Progenitor cell of endocrine pancreas (in vitro differentiated cells): ENCODE measurements around the gene BMPR2. TPM values are rescaled to one million over a fixed set of nuclear protein-coding genes. Genes with fewer than 3 reads are reported as not detected.
"Not testable (repeated sequence)": the region's sequence is repeated elsewhere in the genome, so short reads cannot be mapped to it uniquely, and the experiment has no call there.

Source experiments
- DNase-seq: peaks from one replicate; pipeline ENCODE4 v3.0.0; 2021; ENCODE audit warnings: low spot score; ENCODE audit not compliant: unreplicated experiment
- H3K27ac Mint-ChIP-seq: 2 replicates; pipeline ENCODE4 v1.8.0; 2021; ENCODE audit warnings: mild to moderate bottlenecking, moderate library complexity, mixed read lengths
- H3K27me3 Mint-ChIP-seq: 2 replicates; pipeline ENCODE4 v1.8.0; 2021; ENCODE audit warnings: mixed read lengths
- H3K36me3 Mint-ChIP-seq: 2 replicates; pipeline ENCODE4 v1.8.0; 2022; ENCODE audit warnings: mixed read lengths; ENCODE audit not compliant: insufficient read depth
- H3K4me1 Mint-ChIP-seq: 2 replicates; pipeline ENCODE4 v1.8.0; 2021; ENCODE audit warnings: low read depth, mixed read lengths
- H3K4me3 Mint-ChIP-seq: 2 replicates; pipeline ENCODE4 v1.8.0; 2021; ENCODE audit warnings: low read depth, mild to moderate bottlenecking, moderate library complexity, mixed read lengths
- H3K9me3 Mint-ChIP-seq: 2 replicates; pipeline ENCODE4 v1.8.0; 2021; ENCODE audit warnings: low read depth, mixed read lengths
- total RNA-seq: library from RNA; stranded (reverse); gene quantifications from 2 replicates; pipeline ENCODE4 v1.2.1, GENCODE V29; 2021
- TF ChIP-seq, protein P1 (sequence below): fragments of 200-600 bp; sonication (generic); IDR thresholded peaks from one replicate; pipeline ENCODE4 v1.5.0; 2021; ENCODE audit warnings: antibody characterized with exemption, mild to moderate bottlenecking; ENCODE audit not compliant: unreplicated experiment

Gene BMPR2
- total RNA-seq, 1 donor from 2014 or later = 36.7 TPM

DNA sequence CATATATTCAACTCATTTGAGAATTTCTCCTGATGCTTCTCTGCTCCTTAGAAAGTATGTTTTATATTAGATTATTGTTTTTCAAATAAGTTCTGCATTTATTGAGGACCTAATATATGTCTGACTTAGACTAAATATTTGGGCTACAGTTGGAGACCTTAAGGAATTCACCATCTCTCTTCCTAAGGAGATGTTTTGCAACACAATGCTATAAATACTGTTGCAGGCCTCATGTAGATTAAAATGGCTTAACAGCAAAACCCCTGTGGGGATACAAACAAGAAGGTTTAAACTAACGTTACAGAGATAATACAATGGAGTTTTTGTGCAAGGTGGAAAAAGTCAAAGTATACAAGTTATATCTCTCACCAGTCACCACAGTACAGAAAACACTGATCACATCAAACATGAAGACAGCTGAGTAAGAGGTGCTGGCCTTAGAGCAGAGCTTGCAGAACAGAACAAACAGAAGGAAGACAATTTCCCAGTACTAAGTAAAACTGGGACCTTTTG is 20.1 kb upstream of the BMPR2 start:
- no peaks in the 10 kb centered on the region for H3K36me3 Mint-ChIP-seq
- H3K27me3 Mint-ChIP-seq = no peaks in the 10 kb centered on the region
- TF ChIP-seq, protein P1, sequence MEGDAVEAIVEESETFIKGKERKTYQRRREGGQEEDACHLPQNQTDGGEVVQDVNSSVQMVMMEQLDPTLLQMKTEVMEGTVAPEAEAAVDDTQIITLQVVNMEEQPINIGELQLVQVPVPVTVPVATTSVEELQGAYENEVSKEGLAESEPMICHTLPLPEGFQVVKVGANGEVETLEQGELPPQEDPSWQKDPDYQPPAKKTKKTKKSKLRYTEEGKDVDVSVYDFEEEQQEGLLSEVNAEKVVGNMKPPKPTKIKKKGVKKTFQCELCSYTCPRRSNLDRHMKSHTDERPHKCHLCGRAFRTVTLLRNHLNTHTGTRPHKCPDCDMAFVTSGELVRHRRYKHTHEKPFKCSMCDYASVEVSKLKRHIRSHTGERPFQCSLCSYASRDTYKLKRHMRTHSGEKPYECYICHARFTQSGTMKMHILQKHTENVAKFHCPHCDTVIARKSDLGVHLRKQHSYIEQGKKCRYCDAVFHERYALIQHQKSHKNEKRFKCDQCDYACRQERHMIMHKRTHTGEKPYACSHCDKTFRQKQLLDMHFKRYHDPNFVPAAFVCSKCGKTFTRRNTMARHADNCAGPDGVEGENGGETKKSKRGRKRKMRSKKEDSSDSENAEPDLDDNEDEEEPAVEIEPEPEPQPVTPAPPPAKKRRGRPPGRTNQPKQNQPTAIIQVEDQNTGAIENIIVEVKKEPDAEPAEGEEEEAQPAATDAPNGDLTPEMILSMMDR = no peak
- H3K4me1 Mint-ChIP-seq = peaks cover 2% of the 10 kb centered on the region
- no peak for DNase-seq
- H3K4me3 Mint-ChIP-seq = no peak overlapping the region
- no peaks in the 10 kb centered on the region for H3K9me3 Mint-ChIP-seq
- no peak overlapping the region for H3K27ac Mint-ChIP-seq

DNA sequence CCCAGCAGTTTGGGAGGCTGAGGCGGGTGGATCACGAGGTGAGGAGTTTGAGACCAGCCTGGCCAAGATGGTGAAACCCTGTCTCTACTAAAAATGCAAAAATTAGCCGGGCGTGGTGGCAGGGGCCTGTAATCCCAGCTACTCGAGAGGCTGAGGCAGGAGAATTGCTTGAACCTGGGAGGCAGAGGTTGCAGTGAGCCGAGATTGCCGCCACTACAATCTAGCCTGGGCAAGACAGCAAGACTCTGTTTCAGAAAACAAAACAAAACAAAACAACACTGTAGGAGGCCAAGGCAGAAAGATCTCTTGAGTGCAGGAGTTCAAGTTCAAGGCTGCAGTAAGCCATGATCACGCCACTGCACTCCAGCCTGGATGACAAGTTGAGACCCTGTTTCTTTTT is 17.2 kb upstream of the BMPR2 start:
- H3K4me3 Mint-ChIP-seq, H3K36me3 Mint-ChIP-seq, DNase-seq, H3K4me1 Mint-ChIP-seq, H3K27ac Mint-ChIP-seq, H3K27me3 Mint-ChIP-seq, H3K9me3 Mint-ChIP-seq: not testable (repeated sequence)

DNA sequence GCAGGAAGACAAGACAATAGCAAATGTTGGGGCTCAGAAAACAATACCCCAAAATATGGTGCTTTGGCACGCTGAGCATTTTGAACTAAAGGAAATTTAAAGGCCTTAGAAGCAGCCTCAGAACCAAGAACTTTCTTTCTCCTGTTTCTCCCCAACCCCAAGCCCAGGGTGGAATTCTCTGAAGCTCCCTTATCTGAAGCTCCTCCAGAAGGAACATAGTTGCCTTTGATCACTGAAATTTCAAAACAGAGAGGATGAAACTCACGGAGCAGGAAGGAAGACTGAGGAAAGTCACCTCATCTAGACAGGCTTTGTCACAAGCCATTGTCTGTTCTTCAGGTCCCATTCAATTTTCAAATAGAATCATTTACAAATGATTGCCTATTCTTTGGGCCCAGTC is 15.5 kb upstream of the BMPR2 start:
- H3K36me3 Mint-ChIP-seq = no peaks in the 10 kb centered on the region
- no peaks in the 10 kb centered on the region for H3K9me3 Mint-ChIP-seq
- no peaks in the 10 kb centered on the region for H3K4me1 Mint-ChIP-seq
- H3K4me3 Mint-ChIP-seq = no peak overlapping the region
- DNase-seq = no peak
- no peaks in the 10 kb centered on the region for H3K27me3 Mint-ChIP-seq
- TF ChIP-seq, protein P1 = no peak
- H3K27ac Mint-ChIP-seq = no peak overlapping the region

DNA sequence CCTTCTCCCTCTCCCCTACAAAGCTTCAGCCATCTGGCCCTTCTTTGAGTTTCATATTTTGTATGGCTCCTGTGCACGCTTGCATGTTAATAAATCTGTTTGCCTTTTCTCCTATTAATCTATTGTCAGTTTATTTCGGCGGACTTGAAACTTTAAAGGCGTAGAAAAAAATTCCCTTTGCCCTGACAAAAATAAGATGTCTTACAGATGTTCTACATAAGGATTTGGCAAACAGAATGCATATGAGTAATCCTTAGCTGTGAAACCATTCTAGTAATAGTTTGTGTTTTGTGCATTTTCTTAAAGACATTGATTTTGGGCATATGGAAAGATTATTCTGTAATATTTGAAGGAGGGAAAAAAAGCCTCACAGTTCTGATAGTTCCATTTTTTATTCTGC is 15.0 kb upstream of the BMPR2 start:
- no peaks in the 10 kb centered on the region for H3K27me3 Mint-ChIP-seq
- TF ChIP-seq, protein P1 = no peak
- no peaks in the 10 kb centered on the region for H3K4me1 Mint-ChIP-seq
- DNase-seq = no peak
- no peak overlapping the region for H3K27ac Mint-ChIP-seq
- no peak overlapping the region for H3K4me3 Mint-ChIP-seq
- no peaks in the 10 kb centered on the region for H3K9me3 Mint-ChIP-seq
- H3K36me3 Mint-ChIP-seq = no peaks in the 10 kb centered on the region

DNA sequence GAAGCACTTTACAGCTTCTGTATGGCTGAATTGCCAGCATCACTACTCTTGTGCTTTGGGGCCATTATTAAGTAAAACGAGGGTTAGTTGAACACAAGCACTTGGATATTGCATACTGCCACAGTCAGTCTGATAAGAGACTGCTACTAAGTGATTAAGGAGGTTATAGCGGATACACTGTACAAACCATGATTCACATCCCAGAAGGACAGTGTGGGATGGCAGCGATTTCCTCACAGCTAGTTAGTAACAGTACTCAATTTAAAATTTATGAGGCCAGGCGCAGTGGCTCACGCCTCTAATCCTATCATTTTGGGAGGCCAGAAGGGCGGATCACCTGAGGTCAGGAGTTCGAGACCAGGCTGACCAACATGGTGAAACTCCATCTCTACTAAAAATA is 2.6 kb upstream of the BMPR2 start:
- no peak for DNase-seq
- H3K27ac Mint-ChIP-seq = no peak overlapping the region

DNA sequence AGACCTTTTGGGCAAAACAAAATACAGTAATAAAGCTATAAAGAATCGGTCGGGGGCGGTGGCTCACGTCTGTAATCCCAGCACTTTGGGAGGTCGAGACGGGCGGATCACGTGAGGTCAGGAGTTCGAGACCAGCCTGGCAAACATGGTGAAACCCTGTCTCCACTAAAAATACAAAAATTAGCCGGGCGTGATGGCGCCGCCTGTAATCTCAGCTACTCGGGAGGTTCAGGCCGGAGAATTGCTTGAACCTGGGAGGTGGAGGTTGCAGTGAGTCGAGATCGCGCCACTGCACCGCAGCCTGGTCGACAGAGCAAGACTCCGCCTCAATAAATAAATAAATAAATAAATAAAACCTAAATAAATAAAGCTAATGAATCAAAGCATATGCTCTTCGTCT is 1.7 kb upstream of the BMPR2 start:
- H3K27ac Mint-ChIP-seq = peak overlapping the region; percentile 59
- H3K27me3 Mint-ChIP-seq, H3K36me3 Mint-ChIP-seq, H3K9me3 Mint-ChIP-seq, DNase-seq: not testable (repeated sequence)
- peaks cover 11% of the 10 kb centered on the region for H3K4me1 Mint-ChIP-seq
- H3K4me3 Mint-ChIP-seq = peak overlapping the region; percentile 100

More for the DNA sequence above, 2.6 kb upstream of the BMPR2 start:
- H3K36me3 Mint-ChIP-seq = no peaks in the 10 kb centered on the region
- no peaks in the 10 kb centered on the region for H3K9me3 Mint-ChIP-seq
- H3K4me3 Mint-ChIP-seq = no peak overlapping the region
- H3K4me1 Mint-ChIP-seq = peaks cover 8% of the 10 kb centered on the region
- no peaks in the 10 kb centered on the region for H3K27me3 Mint-ChIP-seq
- TF ChIP-seq, protein P1 = no peak
